ENCODE measurements around the gene SEMA3B. TPM values are rescaled to one million over a fixed set of nuclear protein-coding genes. Genes with fewer than 3 reads are reported as not detected.

The SEMA3B gene
- total and polyA plus RNA-seq, 9 of the 15 experiments (the other 6 are each of a cell fraction or from before 2014, with no cell fraction given): 0.03 to 1.8 (median 0.55) TPM; not detected in 1

DNA sequence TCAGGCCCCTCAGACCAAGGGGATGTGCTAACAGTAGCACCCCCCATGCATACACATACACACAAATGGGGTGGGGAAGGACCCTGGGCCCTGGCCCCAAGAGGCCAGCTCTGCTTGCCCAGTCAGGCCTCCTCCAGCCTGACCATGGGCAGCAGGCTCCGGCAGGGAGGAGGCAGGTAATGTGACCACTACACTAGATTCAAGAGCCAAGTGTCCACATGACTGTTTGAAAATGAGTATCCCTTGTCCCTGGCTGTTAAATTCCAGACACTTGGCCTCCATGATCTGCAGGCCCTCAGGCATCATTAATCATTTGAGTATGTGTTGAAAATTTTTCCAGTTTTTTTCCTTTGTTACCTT, 46.8 kb upstream of the SEMA3B start:
- H4K20me1 ChIP-seq (replicated peaks; ENCODE audit: control insufficient read depth, insufficient read depth, low read length): no peaks in the 10 kb centered on the region
- no TSS peak for BruUV-seq (replicated peaks)
- H3K79me2 ChIP-seq (ENCODE audit: control insufficient read depth, insufficient read depth, low read length): no peaks in the 10 kb centered on the region
- FAIRE-seq (no peak), ATAC-seq (no peak), DNase-seq (ENCODE audit: extremely low read depth in 1 of 4, low spot score in 3 of 4) (no peak)
- H3K27me3 ChIP-seq (ENCODE audit: control insufficient read depth in 2 of 2, insufficient read depth in 2 of 2, low read length in 2 of 2): peaks cover 3 to 19% of the 10 kb centered on the region in 2 experiments; a peak in 2 of 5 replicates
- H3K9ac ChIP-seq (ENCODE audit: insufficient read depth in 1 of 2, low read depth in 2 of 2, low read length in 2 of 2): peak overlapping the region in 1 of 2 experiments; percentile 64; a peak in 1 of 4 replicates
- H3K4me3 ChIP-seq: no peak overlapping the region
- in situ Hi-C loops (cut with MboI) (no loop called here), intact Hi-C loops (cut with micrococcal nuclease) (loop anchor here (1.0 kb wide), 1 partner anchor 28 kb away; no protein-coding TSS in a partner anchor)
- no peak for TF ChIP-seq CCAR2 (IDR thresholded peaks at IDR 0.05; ENCODE audit: low read depth, low read length)
- no peak for TF ChIP-seq ETV5 (CRISPR knock-in tag; IDR thresholded peaks at IDR 0.05; ENCODE audit: low read depth)
- TF ChIP-seq NRF1 (conservative IDR thresholded peaks at IDR 0.05 in 1 of 2, IDR thresholded peaks at IDR 0.05 in 1 of 2): no peak
- TF ChIP-seq EWSR1 (IDR thresholded peaks at IDR 0.05; ENCODE audit: borderline replicate concordance, low read depth, partially characterized antibody): no peak
- no peak for TF ChIP-seq FOS (IDR thresholded peaks at IDR 0.05; ENCODE audit: extremely low read depth, insufficient read length)
- TF ChIP-seq BMI1 (IDR thresholded peaks at IDR 0.05; ENCODE audit: low read length): no peak
- TF ChIP-seq RBM39 (optimal IDR thresholded peaks at IDR 0.05; ENCODE audit: low read depth, low read length): no peak
- TF ChIP-seq, protein P1, sequence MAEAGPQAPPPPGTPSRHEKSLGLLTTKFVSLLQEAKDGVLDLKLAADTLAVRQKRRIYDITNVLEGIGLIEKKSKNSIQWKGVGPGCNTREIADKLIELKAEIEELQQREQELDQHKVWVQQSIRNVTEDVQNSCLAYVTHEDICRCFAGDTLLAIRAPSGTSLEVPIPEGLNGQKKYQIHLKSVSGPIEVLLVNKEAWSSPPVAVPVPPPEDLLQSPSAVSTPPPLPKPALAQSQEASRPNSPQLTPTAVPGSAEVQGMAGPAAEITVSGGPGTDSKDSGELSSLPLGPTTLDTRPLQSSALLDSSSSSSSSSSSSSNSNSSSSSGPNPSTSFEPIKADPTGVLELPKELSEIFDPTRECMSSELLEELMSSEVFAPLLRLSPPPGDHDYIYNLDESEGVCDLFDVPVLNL (CRISPR knock-in tag; IDR thresholded peaks at IDR 0.05; ENCODE audit: low read depth): no peak
- no peak for TF ChIP-seq RBBP5 (IDR thresholded peaks at IDR 0.05; ENCODE audit: borderline replicate concordance, insufficient read depth, low read length, poor library complexity, severe bottlenecking)
- TF ChIP-seq ZNF12 (CRISPR knock-in tag; IDR thresholded peaks at IDR 0.05): no peak
- TF ChIP-seq NELFE (IDR thresholded peaks at IDR 0.05; ENCODE audit: insufficient read depth, insufficient read length): no peak
- peaks cover 0 to 17% of the 10 kb centered on the region in 2 experiments for H3K4me1 ChIP-seq (replicated peaks in 1 of 2; ENCODE audit: control insufficient read depth in 2 of 2, insufficient read depth in 2 of 2, low read length in 2 of 2)
- H3K4me2 ChIP-seq (ENCODE audit: insufficient read depth, low read length): no peak overlapping the region
- no peak overlapping the region for H3K27ac ChIP-seq (ENCODE audit: extremely low read depth, low read depth, low read length)
- H3K36me3 ChIP-seq (ENCODE audit: control insufficient read depth, insufficient read depth, low read length): no peaks in the 10 kb centered on the region
- 50% methylated on average over 1 of the region's 1 CpG for WGBS (ENCODE audit: insufficient coverage, low coverage, missing lambda C conversion rate)
- H2AFZ ChIP-seq (ENCODE audit: low read depth, low read length): no peak overlapping the region
- H3K9me3 ChIP-seq (replicated peaks; ENCODE audit: control insufficient read depth, insufficient read depth, low read depth, low read length): no peaks in the 10 kb centered on the region
- CTCF ChIA-PET (ENCODE audit: low intra/inter-chr PET ratio): interaction anchor here (0.7 kb wide), 1 partner anchor 520 kb away, joined by 3 read pairs; no protein-coding TSS in a partner anchor
- POLR2A ChIA-PET: no interaction called here
- no peaks in the 10 kb centered on the region for H3K9me1 ChIP-seq (ENCODE audit: control insufficient read depth, insufficient read depth, low read length)
